ENCODE results near the gene ACTN3. TPM values are rescaled to one million over a fixed set of nuclear protein-coding genes. Genes with fewer than 3 reads are reported as not detected.

Gene ACTN3
- total RNA-seq: under 0.01 TPM in 1 of 2 replicates, not detected in the other

DNA sequence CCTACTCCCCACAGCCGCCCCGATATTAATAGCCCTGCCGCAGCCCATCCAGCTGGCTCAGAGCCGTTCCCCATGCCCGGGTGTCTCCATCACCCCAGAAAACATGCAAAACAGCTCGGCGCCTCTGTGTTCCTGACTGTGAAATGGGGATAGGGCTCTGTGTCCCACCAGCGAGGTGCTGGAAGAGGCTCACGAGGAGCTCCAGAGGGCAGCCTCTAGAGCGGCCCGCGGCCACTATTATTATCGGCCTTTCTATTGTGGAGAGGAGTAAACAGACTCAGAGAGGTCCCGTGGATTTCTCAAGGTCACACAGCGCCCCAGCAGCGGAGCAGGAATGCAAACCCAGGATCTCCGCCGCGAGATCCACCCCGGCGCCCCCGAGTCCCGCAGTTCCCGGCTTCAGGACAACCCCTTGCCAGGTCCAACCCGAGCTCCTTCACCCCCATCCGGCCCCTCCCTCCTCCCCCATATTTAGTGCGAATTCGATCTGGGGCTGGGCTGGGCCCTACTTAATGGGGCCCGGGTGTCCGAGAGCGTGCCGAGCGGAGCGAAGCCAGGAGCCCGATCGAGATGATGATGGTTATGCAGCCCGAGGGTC is at the start of gene ACTN3:
ACTN3 (plus strand) TSS at position 536 of the 598 bp plus-strand sequence; CDS start at position 571, 35 bp downstream.

DNA sequence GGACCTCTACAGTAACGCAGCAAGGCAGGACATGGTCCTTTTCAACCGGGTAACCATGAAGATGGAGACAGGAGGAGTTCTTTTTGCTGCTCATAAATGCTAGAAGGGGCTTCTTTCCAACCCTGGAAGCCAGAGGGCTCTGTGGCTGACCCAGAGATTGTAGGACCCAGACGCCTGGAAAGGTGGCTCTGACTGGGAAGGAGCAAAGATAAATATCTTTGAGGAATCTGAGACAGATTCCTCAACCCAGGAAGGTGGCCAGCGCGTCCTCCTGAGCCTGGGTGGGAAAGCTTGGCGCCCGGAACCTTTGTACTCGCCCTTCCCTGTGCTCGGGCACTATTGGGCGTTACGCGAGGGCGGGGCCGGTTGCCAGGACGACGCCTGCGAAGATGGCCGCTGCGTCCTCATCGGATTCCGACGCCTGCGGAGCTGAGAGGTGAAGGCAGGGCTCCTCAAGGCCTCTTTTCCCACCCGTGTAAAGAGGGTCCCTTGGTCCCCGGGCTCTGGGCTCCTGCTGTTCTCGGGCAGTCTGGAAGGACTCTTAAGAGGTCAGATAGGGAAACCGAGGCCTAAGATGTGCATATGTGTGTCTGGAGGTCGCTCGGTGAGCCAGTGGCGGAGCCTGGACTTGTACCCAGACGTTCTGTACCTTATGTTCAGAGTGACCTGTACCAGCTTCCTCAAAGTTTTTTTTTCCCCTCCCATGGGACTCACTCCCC is 36.3 kb upstream of the ACTN3 start, which contains the start of gene BBS1:
BBS1 (plus strand) TSS at position 365 of the 719 bp plus-strand sequence; CDS start at position 390, 25 bp downstream.

DNA sequence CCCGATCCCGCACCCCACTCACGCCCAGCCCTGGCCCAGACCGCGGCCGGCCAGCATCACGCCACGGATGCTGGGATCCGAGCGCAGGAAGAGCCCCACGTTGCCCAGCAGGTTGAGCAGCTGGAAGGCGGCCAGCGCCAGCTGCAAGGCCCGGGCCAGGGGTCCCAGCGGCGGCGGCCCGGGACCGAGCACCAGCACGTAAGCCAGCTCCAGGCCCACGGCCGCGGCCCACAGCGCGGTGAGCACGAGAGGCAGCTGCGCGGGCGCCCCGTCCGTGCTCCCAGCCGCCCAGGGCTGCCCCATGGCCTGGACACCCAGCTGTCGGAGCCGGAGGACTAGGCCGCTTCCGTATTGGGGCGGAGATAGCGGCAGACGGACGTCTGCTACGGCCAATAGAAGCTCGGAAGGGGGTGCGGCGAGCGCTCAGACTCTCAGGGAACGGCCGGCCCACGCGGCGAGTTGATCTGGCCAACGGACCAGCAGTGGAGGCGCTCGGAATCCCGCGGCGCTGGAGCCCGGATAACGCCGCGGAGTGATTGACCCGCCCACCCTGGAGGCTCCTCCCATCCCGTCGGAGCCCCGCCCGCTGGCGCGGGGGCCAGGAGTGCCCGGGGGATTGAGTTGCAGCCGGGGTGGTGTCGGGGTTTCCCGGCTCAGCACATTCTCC is 869 bp upstream of the ACTN3 start, which contains the start of gene ZDHHC24:
ZDHHC24 (minus strand) TSS at position 348 of the 667 bp plus-strand sequence; CDS start at position 303, 45 bp downstream.

DNA sequence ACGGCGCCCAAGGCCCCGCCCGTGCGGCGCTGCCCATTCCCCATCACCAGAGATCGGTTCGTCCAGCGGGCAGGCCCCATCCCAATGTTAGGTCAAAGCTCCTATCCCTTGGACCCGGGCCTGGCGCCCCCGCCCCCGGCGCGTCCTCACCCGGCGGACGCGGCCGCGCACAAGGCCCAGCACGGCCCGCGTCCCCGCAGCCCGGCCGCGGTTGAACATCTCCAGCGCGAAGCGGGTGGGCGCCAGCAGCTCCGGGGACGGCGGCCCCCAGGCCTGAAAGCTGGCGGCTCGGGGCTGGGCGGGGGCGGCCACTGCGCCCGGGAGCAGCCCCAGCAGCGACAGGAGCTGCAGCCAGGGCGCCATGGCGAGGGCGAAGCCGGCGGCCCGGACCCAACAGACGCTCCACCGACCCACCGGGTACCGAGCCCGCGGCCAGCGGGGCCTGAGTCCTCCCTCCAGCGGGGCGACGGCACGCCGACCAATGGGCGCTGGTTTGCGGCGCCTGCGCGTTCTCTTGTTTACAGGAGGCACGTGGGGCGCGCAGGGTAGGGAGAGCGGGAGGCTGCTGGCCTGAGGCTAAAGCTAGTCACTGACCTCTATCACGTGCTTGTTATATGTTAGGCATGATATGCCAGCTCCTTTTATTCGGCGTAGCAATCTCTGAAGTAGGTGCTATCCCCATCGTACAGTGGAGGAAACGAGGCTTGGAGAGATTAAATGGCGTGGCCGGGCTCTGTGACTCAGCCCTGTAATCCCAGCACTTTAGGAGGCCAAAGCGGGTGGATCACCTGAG is 21.6 kb downstream of the ACTN3 start, which contains the start of gene CTSF:
CTSF (minus strand) TSS at position 483 of the 793 bp plus-strand sequence; CDS start at position 363, 120 bp downstream.

DNA sequence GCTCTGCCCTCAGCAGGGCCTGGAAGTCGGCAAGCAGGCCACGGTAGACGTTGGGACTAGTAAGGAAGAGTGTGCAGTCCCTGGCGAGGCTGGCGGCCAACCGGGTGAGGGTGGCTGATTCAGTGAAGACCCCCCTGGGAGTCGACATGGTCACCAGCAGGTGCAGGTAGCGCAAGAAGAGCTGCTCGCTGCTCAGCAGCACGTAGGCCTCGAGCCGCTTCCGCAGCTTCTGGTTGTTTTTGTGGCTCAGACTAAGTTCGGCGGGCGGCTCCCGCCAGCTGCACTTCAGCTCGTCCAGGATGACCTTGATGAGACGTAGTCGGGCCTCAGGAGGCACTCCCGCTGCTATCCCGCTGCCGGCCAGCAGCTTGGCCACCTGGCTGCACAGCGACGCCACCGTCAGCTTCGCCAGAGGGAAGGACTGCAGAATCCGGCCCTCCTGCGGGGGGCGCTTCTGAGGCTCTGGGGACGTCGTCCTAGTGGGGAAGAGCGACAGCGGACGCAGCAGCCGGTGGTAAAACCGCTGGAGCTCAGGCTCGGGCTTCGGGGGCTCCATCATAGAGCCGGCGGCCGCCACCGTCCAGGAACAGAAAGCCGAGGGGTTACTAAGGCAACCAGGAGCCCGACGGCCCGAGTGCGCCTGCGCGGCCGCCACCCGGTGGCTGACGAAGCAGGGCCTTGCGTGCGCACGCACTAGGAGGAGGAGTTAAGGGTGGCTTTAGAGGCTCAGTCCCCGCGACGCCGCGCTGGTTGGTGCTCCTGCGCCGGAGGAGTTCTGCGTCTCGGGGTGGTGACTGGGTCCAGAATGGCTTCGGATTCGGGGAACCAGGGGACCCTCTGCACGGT is 46.0 kb downstream of the ACTN3 start, which contains the start of the genes CCDC87 and CCS:
CCDC87 (minus strand) TSS at position 607 of the 846 bp plus-strand sequence; CDS start at position 559, 48 bp downstream.
CCS (plus strand) TSS at position 729 of the 846 bp plus-strand sequence; CDS start at position 806, 77 bp downstream.

Other genes starting within 250 kb of the ACTN3 start
- 63.5 and 135 TPM in 2 replicates for gene CD248, start 229.9 kb upstream of the ACTN3 start, total RNA-seq
- gene RIN1, start 210.5 kb upstream of the ACTN3 start, total RNA-seq: 53.3 and 68.2 TPM in 2 replicates
- 39.7 and 45.0 TPM in 2 replicates for gene BRMS1, start 201.8 kb upstream of the ACTN3 start, total RNA-seq
- 17.2 and 19.8 TPM in 2 replicates for gene B4GAT1, start 199.3 kb upstream of the ACTN3 start, total RNA-seq
- gene SLC29A2, start 175.1 kb upstream of the ACTN3 start, total RNA-seq: 0.37 and 0.39 TPM in 2 replicates
- gene NPAS4, start 125.9 kb upstream of the ACTN3 start, total RNA-seq: not detected in 2 replicates
- 38.9 and 43.7 TPM in 2 replicates for gene MRPL11, start 108.1 kb upstream of the ACTN3 start, total RNA-seq
- 8.5 and 11.5 TPM in 2 replicates for gene PELI3, start 80.0 kb upstream of the ACTN3 start, total RNA-seq
- 43.4 and 48.5 TPM in 2 replicates for gene DPP3, start 66.5 kb upstream of the ACTN3 start, total RNA-seq
- gene BBS1, start 36.3 kb upstream of the ACTN3 start, total RNA-seq: 29.1 and 31.2 TPM in 2 replicates
- gene ZDHHC24, start 855 bp upstream of the ACTN3 start, total RNA-seq: 8.8 and 12.9 TPM in 2 replicates
- 5.3 and 15.4 TPM in 2 replicates for gene CTSF, start 21.7 kb downstream of the ACTN3 start, total RNA-seq
- 0.37 and 0.78 TPM in 2 replicates for gene CCDC87, start 46.2 kb downstream of the ACTN3 start, total RNA-seq
- gene CCS, start 46.3 kb downstream of the ACTN3 start, total RNA-seq: 30.9 and 36.0 TPM in 2 replicates
- 33.8 and 47.1 TPM in 2 replicates for gene RBM14, start 69.7 kb downstream of the ACTN3 start, total RNA-seq
- gene RBM4, start 91.8 kb downstream of the ACTN3 start, total RNA-seq: 90.9 and 93.3 TPM in 2 replicates
- gene RBM4B, start 131.0 kb downstream of the ACTN3 start, total RNA-seq: 14.0 and 17.0 TPM in 2 replicates
- gene SPTBN2, start 182.3 kb downstream of the ACTN3 start, total RNA-seq: 0.39 and 0.73 TPM in 2 replicates

All from subcutaneous preadipocyte (primary cell).